Caco-2 (cell line): ENCODE measurements around the gene METTL2B. TPM values are rescaled to one million over a fixed set of nuclear protein-coding genes. Genes with fewer than 3 reads are reported as not detected.
"Not testable (repeated sequence)": the region's sequence is repeated elsewhere in the genome, so short reads cannot be mapped to it uniquely, and the experiment has no call there.

Experiments used
- BruUV-seq: library from RNA; stranded (reverse); fragments of 400-500 nt; replicated peaks from 2 replicates; lab custom pipeline; 2021; lab: Mats Ljungman, UMichigan
- CTCF ChIA-PET: fragments of 300-600 bp; sonication (Branson Sonifier 250); formaldehyde crosslinking; loops from one replicate; lab custom pipeline; 2022; ENCODE audit warnings: antibody characterized with exemption; lab: Charles Lee
- POLR2A ChIA-PET: fragments of 300-600 bp; sonication (Branson Sonifier 250); formaldehyde crosslinking; loops from one replicate; lab custom pipeline; 2022; ENCODE audit warnings: antibody characterized with exemption; lab: Charles Lee
- DNase-seq, 2 experiments: peaks; one replicate each; pipeline versions ENCODE4 v3.0.0 to v3.0.0-alpha.2; 2020 to 2022
- H3K27me3 ChIP-seq: replicated peaks from 2 replicates; pipeline ENCODE4 v1.6.0; 2011; ENCODE audit warnings: low read length; ENCODE audit not compliant: control insufficient read depth, insufficient read depth
- H3K36me3 ChIP-seq: 2 replicates; pipeline ENCODE4 v1.5.1; 2011; ENCODE audit warnings: low read length; ENCODE audit not compliant: control insufficient read depth, insufficient read depth
- H3K4me1 ChIP-seq: fragments of 250-450 bp; sonication (Bioruptor Pico); 2 replicates; pipeline ENCODE4 v1.5.1; 2020; ENCODE audit warnings: mild to moderate bottlenecking
- H3K4me3 ChIP-seq: 2 replicates; pipeline ENCODE4 v1.5.1; 2011; ENCODE audit warnings: low read depth, mild to moderate bottlenecking, control low read depth, low read length
- H3K9me3 ChIP-seq: fragments of 250-450 bp; sonication (Bioruptor Pico); 2 replicates; pipeline ENCODE4 v1.5.1; 2020; ENCODE audit warnings: mild to moderate bottlenecking, moderate library complexity
- H3K27ac Mint-ChIP-seq: one replicate; pipeline ENCODE4 v1.8.0; 2022; ENCODE audit warnings: mixed read lengths; ENCODE audit not compliant: unreplicated experiment
- H3K27me3 Mint-ChIP-seq: one replicate; pipeline ENCODE4 v1.8.0; 2022; ENCODE audit warnings: mixed read lengths; ENCODE audit not compliant: insufficient read depth, unreplicated experiment
- H3K36me3 Mint-ChIP-seq: one replicate; pipeline ENCODE4 v1.8.0; 2022; ENCODE audit warnings: mild to moderate bottlenecking, mixed read lengths; ENCODE audit not compliant: insufficient read depth, unreplicated experiment
- H3K4me1 Mint-ChIP-seq: one replicate; pipeline ENCODE4 v1.8.0; 2022; ENCODE audit warnings: low read depth, mixed read lengths; ENCODE audit not compliant: unreplicated experiment
- H3K4me3 Mint-ChIP-seq: one replicate; pipeline ENCODE4 v1.8.0; 2022; ENCODE audit warnings: mild to moderate bottlenecking, moderate library complexity, mixed read lengths; ENCODE audit not compliant: unreplicated experiment
- H3K9me3 Mint-ChIP-seq: one replicate; pipeline ENCODE4 v1.8.0; 2022; ENCODE audit warnings: mixed read lengths; ENCODE audit not compliant: unreplicated experiment
- CTCF ChIP-seq, 2 experiments: fragments of 200-600 bp in 1 of 2; IDR thresholded peaks; 1 replicate in 1 of 2; 2 replicates in 1 of 2; pipeline versions ENCODE4 v1.5.1 to v1.8.0; 2011 to 2022; ENCODE audit warnings: antibody characterized with exemption in 1 of 2, control low read depth in 1 of 2, inconsistent platforms in 1 of 2, low read depth in 1 of 2, low read length in 1 of 2, mild to moderate bottlenecking in 1 of 2, moderate library complexity in 1 of 2; ENCODE audit not compliant: insufficient read depth in 1 of 2, severe bottlenecking in 1 of 2, unreplicated experiment in 1 of 2
- intact Hi-C: fragments of 100-400 bp; cut with micrococcal nuclease; formaldehyde crosslinking; loops from one replicate; pipeline ENCODE4 v1.10.0; 2022; ENCODE audit not compliant: unreplicated experiment
- total RNA-seq: library from RNA; stranded (reverse); gene quantifications from 2 replicates; pipeline ENCODE4 v1.2.3, GENCODE V29; 2022

Gene METTL2B
- total RNA-seq, 1 experiment from 2014 or later: 39.0 TPM

GRCh38 chr7:128537410-128537809 lies 60.9 kb downstream of the METTL2B start:
- H3K4me1 Mint-ChIP-seq, H3K4me3 Mint-ChIP-seq, POLR2A ChIA-PET, CTCF ChIA-PET, H3K4me1 ChIP-seq, intact Hi-C loops, H3K27ac Mint-ChIP-seq, H3K9me3 Mint-ChIP-seq, H3K27me3 ChIP-seq, H3K4me3 ChIP-seq, H3K27me3 Mint-ChIP-seq, BruUV-seq, H3K36me3 ChIP-seq, H3K9me3 ChIP-seq: not testable (repeated sequence)
- peak; percentile 8 to 33 for TF ChIP-seq CTCF (IDR thresholded peaks at IDR 0.05; ENCODE audit: insufficient read depth in 1 of 2, low read depth in 1 of 2, low read length in 1 of 2, severe bottlenecking in 1 of 2, unreplicated experiment in 1 of 2)
- DNase-seq: peak in 1 of 2 experiments; percentile 19
- peaks cover 80% of the 10 kb centered on the region for H3K36me3 Mint-ChIP-seq

GRCh38 chr7:128542530-128542929 lies 66.0 kb downstream of the METTL2B start:
- H3K27me3 Mint-ChIP-seq, intact Hi-C loops, H3K9me3 Mint-ChIP-seq, H3K4me3 Mint-ChIP-seq, H3K9me3 ChIP-seq, POLR2A ChIA-PET, H3K4me1 ChIP-seq, BruUV-seq, H3K4me1 Mint-ChIP-seq, CTCF ChIA-PET, H3K4me3 ChIP-seq, DNase-seq, H3K27ac Mint-ChIP-seq, H3K36me3 ChIP-seq, H3K27me3 ChIP-seq: not testable (repeated sequence)
- H3K36me3 Mint-ChIP-seq: peaks cover 74% of the 10 kb centered on the region

GRCh38 chr7:128543300-128543699 lies 66.8 kb downstream of the METTL2B start:
- H3K27ac Mint-ChIP-seq, intact Hi-C loops, H3K4me1 Mint-ChIP-seq, BruUV-seq, POLR2A ChIA-PET, CTCF ChIA-PET, H3K4me3 ChIP-seq, H3K27me3 ChIP-seq, H3K27me3 Mint-ChIP-seq, H3K36me3 ChIP-seq, H3K9me3 ChIP-seq, DNase-seq, H3K4me1 ChIP-seq, H3K9me3 Mint-ChIP-seq, H3K4me3 Mint-ChIP-seq: not testable (repeated sequence)
- H3K36me3 Mint-ChIP-seq: peaks cover 76% of the 10 kb centered on the region

GRCh38 chr7:128546319-128546851 lies 69.8 kb downstream of the METTL2B start:
- DNase-seq, H3K36me3 ChIP-seq, BruUV-seq, POLR2A ChIA-PET, H3K9me3 Mint-ChIP-seq, H3K27me3 ChIP-seq, H3K4me1 ChIP-seq, H3K4me1 Mint-ChIP-seq, H3K27ac Mint-ChIP-seq, intact Hi-C loops, H3K9me3 ChIP-seq, CTCF ChIA-PET, H3K27me3 Mint-ChIP-seq, H3K4me3 Mint-ChIP-seq, H3K4me3 ChIP-seq: not testable (repeated sequence)
- peaks cover 51% of the 10 kb centered on the region for H3K36me3 Mint-ChIP-seq
